CD4-positive, alpha-beta T cell treated with Interleukin-1 beta for 1 hour (primary cell): Measurements from ENCODE around the gene GOLGA6L9.
"Not testable (repeated sequence)": the region's sequence is repeated elsewhere in the genome, so short reads cannot be mapped to it uniquely, and the experiment has no call there.

ENCODE experiments used
- DNase-seq, 2 donors: peaks; one replicate each; pipeline ENCODE4 v3.0.0-alpha.2; 2020 to 2022

Gene GOLGA6L9, protein sequence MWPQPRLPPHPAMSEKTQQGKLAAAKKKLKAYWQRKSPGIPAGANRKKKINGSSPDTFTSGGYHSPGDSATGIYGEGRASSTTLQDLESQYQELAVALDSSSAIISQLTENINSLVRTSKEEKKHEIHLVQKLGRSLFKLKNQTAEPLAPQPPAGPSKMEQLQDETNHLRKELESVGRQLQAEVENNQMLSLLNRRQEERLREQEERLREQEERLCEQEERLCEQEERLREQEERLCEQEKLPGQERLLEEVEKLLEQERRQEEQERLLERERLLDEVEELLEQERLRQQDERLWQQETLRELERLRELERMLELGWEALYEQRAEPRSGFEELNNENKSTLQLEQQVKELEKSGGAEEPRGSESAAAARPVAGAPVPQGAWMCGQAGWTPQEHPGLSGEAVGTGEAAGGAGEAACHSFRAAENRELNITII

DNA sequence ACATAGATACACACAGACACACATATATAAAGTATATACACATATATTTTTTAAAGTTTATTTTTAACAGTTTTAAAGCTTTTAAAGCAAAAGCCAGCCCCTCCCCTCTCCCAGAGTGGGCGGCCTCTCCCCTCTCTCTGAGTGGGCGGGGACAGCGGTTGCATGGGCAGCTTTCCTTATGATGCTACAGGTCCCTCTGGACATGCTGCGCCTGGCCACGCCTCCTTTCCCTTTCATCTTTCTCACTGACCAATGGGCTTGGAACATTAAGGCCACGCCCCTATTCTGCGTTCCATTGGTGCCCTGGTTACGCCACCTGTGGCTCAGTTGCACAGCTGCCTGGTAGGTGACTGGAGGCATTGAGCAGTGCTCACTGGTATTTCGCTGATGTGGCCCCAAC is at the start of gene GOLGA6L9:
GOLGA6L9 (plus strand) TSS at position 124 of the 400 bp plus-strand sequence; CDS start at position 388, 264 bp downstream.
- not testable (repeated sequence) for DNase-seq

DNA sequence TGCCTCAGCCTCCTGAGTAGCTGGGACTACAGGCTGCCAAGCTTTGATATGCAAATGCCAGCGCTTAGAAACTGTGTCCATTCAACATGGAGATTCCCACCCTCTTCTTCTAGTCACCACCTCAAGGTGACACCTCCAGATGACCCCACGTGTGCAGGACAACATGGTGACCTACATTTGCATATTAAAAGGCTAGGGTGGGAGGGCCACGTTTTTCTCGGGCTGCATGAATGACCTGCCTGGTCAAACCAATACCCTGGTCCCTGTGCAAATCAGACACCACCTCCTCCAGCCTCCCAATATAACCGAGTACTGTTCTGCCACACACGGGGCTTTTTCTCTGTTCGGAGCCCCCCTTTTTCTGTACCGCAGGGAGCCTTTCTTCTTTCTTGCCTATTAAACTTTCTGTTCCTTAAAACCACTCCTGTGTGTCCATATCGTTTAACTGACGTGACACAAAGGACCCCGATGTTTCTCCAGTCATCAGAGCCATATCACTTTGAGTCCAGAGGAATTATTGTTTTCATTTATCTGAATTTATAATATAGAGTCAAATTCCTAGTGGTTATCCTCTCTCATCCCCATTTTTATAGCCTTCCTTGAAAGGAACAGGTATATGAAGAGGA is 48.2 kb upstream of the GOLGA6L9 start:
- not testable (repeated sequence) for DNase-seq

DNA sequence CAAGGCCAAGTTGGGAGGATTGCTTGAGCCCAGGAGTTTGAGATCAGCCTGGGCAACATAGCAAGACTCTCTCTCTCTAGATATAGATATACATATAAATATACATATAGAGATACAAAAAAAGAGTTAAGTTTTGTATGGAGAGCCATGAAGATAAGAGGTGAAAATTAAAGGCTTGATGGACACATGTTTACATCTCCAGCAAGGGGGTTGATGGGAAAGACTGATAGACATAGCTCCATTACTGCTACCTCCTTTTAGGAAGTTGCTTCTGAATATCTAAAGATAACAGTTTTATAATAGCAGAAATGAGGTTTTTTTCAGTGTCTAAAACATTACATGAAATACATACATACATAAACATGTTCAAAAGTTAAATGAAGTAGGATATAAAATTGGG is 42.4 kb upstream of the GOLGA6L9 start:
- not testable (repeated sequence) for DNase-seq

DNA sequence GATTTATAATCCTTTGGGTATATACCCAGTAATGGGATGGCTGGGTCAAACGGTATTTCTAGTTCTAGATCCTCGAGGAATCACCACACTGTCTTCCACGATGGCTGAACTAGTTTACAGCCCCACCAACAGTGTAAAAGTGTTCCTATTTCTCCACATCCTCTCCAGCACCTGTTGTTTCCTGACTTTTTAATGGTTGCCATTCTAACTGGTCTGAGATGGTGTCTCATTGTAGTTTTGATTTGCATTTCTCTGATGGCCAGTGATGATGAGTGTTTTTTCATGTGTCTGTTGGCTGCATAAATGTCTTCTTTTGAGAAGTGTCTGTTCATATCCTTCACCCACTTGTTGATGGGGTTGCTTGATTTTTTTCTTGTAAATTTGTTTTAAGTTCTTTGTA is 39.5 kb upstream of the GOLGA6L9 start:
- DNase-seq, result not testable (repeated sequence)

DNA sequence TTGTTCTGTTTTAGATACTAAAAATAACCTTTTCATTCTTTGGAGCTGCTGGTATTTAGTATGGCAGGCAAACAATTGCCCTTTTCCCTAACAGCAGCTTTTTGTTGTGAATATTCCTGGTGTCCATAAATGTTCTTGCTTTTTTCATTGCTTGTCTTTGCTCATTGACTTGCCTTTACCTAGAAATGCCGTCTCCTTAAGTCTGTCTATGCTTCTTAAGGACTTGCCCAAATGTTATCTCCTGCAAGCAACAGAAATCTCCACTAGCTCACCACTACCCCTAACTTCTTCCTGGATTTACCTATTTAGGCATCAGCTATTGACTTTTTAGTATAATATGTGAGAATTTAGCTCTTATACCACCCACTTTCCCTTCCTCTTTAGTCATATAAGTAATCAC is 37.5 kb upstream of the GOLGA6L9 start:
- not testable (repeated sequence) for DNase-seq

DNA sequence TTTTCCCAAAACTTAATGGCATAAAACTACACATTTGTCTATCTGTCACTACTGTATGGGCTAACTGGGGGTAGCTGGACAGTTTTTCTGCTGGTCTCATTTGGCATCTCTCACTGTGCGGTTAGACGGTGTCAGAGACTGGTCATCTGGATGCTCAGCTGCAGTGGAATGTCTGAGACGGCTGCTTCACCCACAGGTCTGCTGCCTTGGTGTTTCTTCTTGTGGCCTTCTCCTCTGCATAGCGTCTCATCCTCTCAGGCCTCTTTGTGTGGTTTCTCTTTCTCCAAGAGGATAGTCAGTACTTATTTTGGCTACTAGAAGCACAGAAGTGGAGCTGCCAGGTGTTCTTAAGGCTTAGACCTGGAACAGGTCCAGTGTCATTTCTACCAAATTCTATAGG is 35.9 kb upstream of the GOLGA6L9 start:
- DNase-seq, result no peak

DNA sequence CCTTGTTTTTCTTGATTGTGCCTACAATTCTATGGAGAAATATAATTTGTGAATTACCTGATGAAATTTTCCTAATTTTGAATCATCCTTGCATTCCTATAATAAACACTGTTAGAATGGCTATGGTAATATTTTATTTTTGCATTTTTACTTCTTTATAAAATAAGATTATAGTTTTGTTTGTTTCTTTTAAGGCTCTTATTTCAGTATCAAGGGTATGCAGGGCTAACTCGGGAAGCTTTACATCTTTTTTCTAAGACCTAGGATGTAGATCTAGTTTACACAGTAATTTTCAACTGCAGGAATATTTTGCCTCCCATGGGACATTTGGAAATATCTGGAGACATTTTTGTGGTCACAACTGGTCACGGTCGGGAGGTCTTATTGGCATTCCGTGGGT is 33.8 kb upstream of the GOLGA6L9 start:
- not testable (repeated sequence) for DNase-seq

DNA sequence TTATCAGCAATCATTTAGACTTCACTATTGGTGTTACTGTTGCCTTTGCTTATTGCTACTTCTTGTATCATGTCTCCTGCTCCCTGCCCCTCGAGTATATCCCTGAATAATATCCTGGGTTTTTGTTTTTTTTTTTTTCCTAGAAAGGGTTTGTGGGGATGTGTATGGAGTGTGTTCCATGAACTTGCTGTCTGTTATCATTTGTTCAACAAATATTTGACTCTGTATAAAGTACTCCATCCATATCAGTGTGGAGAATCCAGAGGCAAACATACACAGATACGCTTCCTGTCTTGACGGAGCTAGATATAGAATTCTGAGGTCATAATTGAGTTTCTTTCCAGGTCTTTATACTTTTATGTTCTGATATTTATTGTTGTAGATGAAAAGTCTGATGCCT is 31.8 kb upstream of the GOLGA6L9 start:
- DNase-seq, result no peak

DNA sequence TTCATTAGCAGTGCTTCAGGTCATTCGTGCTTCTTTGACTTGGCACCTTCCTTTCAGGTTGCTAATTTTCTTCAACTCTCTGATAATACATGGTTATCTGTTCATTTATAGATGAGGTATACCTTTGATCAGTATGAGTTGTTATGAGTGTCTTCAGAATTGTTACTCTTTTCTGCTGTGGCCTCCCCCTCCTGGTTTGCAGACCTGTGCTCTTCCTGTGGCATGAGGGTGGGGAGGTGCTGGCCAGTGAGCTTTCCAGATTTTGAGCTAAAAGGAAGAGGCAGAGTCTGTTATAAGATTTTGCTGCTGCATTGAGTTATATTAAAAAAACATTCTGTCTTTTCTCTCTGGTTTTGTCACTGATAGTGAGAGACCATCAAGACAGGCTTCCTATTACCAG is 30.8 kb upstream of the GOLGA6L9 start:
- DNase-seq, result no peak

DNA sequence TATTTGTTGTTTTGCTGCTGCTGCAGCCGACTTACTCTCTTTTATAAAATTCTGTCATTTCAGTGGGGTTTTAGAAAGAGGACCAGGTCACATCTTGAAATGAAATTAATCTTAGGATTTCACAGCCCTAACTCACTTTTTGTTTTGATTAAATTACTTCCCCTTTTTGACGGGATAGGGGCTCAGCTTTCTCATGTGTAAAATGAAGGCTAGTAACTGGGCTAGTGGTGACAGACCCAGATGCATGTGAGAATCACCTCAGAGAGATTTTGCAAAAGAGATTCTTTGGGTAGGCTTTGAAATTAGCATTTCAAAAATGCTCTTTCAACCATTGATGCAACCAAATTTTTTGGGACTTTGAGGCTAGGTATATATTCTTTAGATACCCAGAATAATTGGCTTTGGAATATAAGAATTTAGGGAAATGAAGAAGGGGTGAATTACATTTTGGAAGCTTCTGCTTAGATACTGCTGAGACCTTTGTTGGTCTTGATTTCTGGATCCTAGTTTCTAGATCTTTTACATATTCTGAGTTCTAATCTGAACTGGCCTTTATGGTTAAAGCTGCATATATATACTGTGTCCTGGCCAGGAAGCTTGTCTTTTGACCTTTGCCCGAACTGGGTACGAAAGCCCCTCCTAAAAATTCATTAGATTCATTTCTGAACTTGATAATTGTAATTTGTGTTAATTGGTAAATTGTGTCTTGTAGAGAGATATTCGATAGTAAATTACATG is 30.1 kb upstream of the GOLGA6L9 start:
- DNase-seq, result not testable (repeated sequence)

DNA sequence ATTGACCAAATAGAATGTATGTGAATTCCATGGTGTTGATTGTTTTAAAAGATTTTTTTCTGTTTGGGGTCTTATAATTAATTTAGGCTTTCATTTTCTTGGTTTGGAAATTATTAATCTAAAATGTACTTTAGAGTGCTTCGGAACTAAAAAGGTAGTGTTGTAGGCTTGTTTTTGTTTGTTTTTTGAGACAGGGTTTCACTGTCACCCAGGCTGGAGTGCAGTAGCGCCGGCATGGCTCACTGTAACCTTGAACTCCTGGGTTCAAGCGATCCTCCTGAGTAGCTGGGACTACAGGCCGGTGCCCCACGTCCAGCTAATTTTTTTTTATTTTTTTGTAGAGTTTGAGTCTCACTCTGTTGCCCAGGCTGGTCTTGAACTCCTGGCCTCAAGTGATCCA is 27.7 kb upstream of the GOLGA6L9 start:
- not testable (repeated sequence) for DNase-seq

DNA sequence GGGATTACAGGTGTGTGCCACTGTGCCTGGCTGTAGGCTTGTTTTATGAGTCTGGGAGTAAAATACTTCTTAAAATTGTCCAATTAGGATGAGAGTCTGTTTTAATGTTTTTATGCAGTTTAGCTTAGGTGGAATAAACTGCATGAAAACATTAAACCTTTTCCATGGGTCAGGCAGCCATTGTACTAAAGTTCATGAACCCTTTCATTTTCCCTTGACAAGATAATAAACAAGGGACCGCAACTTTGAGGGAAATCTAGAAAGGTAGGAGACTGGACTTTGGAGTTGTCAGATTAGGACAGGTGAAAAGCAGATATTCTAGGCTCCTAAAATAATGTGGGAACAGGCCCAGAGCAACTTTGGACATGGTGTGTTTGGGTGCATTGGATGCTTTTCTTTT is 27.3 kb upstream of the GOLGA6L9 start:
- DNase-seq, result not testable (repeated sequence)

DNA sequence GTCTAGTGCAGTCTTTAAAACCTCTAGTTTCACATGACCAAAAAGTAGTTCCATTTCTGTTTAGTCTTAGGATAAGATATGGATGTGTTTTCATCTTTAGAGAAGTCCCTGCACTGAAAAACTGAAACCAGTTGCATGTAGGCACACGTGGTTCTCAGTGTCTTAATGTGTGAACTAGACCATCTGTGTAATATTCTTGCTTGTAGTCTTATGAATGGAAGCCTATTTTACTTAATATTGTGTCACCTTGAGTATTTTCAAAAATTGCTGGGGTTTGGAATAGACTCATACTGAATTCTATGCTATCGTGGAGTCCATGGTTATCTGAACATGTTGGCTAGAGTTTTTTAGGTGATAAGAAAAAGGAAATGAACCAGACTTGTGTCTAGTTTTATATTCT is 23.4 kb upstream of the GOLGA6L9 start:
- not testable (repeated sequence) for DNase-seq

DNA sequence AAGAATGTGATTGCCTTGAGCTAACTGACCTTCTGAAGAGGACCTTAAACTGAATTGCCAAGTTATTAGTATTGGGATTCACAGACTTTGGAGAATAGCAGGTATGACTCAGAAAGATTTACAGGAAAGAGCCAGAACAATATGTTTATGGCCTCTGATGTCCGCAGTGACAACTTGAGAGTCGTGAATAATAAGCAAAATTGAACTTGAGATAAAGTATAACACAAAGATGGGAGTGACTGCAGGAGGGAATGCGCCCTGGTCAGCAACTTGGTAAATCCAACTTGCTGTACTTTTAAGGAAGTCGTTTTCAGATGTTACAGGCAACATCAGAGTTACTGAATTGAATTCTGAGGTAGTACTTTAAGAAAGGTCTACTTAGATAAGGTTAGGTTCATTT is 19.3 kb upstream of the GOLGA6L9 start:
- DNase-seq, result not testable (repeated sequence)

DNA sequence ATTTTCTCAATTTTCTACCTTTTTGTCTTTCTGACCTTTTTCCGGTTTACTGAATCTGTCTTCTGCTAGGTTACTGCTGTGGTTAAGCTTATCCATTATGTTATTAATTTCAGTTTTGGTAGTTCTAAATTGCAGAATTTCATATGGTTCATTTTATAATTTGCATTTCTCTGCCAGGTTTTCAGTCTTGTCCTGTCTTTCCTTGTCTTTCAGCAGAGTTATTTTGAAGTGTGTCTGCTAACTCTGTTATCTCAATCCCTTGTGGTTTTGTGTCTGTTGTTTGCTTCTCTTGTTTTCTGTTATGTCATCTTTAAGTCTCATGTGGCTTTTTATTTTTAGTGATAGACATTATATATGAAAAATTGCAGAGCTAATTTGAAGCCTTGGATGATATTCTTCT is 18.0 kb upstream of the GOLGA6L9 start:
- not testable (repeated sequence) for DNase-seq

DNA sequence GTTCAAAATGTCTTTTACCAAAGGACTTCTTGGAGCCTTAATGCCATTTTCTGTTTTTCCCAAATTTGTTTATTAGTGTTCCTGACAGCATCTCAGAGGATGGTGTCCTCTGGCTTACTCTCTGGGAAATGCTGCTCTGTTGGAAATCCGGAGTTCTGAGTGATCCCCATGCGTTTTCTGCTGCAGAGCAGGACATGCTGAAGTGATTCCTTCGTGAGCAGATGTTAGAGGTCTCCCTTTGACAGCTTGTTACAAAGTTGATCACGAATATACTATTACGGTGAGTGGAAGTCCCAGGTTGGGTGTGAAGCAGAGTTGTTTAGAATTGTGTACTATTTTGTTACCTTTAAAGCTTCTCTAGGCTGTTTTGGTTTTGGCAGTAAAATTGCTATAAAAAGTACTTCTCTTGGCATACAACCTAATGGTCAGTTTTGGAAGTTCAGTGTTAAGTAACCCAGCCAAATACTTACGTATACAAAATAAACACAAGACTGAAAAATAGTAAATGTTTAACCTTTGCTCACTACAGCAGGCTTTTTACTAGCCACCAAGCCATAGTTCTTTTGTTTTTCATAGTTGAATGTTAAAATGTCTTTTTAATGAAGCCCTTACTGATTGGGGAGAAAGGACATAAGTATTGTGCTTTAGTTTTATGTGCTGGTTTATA is 15.0 kb upstream of the GOLGA6L9 start:
- DNase-seq, result not testable (repeated sequence)

DNA sequence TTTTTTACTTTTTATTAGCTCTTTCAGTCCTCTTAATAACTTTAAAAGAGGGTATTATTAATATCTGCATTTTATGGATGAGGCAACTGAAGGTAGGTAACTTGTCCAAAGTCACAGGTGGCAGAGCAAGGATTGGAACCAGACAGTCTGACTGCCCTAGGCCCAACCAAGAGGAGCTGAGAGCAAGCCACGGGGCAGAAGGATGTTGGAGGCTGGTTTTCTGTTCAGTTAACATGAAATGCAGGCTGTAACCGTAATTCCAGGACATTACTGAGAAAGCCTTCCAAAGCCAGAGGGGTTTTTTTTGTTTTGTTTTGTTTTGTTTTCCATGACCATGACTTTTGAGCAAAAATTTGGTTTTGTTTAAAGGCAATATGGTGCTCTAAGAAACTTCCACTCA is 9.1 kb upstream of the GOLGA6L9 start:
- not testable (repeated sequence) for DNase-seq

DNA sequence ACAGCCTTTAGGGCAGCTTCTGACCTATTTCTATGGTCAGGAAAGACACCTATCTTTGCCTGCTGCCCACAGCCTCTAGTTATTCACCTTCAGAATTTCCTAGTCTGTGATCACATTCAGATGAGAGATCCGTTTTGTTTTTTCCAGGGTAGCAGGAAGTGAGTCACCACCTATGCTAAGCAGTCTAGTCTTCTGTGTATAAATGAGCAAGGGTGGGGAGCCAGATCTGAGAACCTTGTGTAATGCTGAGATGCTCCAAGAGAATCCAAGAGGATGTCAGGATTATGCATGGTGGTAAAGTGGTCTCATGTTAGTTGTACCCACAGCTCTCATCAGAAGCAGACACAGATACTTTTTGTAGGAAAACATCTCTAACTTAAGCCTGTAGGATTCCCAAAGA is 8.7 kb upstream of the GOLGA6L9 start:
- DNase-seq, result not testable (repeated sequence)

DNA sequence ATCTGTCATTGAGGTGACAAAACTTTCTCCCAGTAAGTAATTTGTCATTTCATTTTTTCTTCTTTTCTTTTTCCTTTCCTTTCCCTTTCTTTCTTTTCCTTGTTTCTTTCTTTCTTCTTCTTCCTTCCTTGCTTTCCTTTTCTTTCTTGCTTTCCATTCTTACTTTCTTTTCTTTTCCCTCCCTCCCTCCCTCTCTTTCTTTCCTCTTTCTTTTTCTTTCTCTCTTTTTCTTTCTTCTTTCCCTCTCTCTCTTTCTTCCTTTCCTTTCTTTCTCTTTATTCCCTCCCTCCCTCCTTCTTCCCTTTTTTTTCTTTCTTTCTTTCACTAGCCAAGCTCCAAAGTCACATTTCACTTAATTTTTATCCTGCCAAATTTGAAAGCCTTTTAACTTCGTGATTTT is 2.5 kb upstream of the GOLGA6L9 start:
- DNase-seq, result not testable (repeated sequence)

DNA sequence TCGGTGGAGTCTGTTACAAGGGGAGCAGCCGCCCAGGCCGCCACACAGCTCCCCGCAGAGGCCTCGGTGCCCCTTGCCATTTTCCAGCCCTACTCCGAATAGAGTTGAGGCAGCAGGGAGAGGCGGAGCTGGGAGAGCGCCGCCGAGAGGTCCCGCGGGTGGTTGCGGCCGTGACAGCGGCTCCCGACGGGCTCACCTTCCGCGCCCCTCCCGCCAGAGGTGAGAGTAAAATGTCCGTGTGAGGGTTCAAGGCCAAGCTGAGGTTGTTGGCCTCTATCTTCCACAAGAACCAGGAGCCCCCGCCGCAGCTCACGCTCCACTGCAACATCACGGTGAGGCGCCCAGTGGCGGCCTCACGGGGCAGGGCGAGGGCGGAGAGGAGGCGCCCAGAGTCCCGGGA is 15.8 kb downstream of the GOLGA6L9 start:
- DNase-seq, result peak; percentile 25 to 41

DNA sequence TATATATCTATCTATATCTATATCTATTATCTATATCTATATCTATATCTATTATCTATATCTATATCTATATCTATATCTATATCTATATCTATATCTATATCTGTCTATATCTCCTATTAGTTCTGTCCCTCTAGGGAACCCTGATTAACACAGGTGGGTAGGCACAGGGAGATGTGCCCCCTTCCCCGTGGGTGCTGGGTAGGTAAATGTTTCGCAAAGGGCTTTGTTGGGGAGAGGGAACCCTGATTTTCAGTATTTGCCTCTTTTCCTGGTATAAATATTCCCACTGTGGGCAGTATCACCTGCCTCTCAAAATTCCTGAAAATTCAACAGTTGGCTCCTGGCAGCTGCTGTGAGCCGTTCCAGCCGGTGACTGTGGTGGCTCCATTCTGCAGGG is 27.7 kb downstream of the GOLGA6L9 start:
- not testable (repeated sequence) for DNase-seq

DNA sequence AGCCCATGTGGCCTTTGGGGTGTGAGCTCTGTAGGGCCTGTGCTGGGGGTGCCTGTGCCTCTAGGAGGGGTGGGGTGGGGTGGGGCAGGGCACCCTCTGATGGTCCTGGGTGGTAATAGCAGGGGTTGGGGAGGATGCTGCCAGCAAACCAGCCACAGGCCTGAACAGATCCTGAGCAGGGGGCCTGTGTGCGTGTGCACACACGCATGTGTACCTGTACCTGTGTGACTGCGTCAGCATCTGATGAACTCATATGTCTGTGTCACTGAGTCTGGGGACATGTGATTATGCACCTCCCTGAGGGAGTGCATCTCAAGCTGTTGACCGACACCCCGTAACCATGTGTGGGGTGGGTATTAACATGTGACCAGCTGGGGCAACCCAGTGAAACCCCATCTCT is 36.0 kb downstream of the GOLGA6L9 start:
- not testable (repeated sequence) for DNase-seq

DNA sequence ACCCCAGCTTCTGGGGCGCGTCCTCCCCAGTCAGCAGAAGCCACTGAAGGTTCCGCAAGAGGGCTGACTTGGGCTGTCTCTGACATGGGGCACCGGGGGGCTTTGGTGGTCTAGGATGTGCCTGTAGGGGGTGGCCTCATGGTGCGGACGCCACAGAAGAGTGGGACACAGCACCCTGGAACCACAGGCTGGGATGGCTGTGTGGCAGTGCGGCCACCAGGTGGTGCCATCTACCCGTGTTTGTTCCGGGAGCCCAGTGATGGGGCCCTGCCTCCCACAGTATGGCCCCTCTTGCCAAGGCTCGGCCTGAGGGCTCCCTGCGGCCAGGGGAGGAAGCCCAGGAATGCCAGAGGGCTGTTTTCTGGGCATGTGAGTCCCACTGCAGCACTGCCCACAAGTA is 38.6 kb downstream of the GOLGA6L9 start:
- peak in 1 of 2 donors; percentile 7 for DNase-seq
